ENCODE measurements around the gene EID2. TPM values are rescaled to one million over a fixed set of nuclear protein-coding genes. Genes with fewer than 3 reads are reported as not detected.

Gene EID2
- total and polyA plus RNA-seq, 2 of the 13 experiments (the other 11 are each of a cell fraction or from before 2014, with no cell fraction given): 3.7 to 14.1 TPM

GRCh38 chr19:39506944-39507714 lies 32.8 kb downstream of the EID2 start (continued):
- TF ChIP-seq PHF21A (CRISPR knock-in tag; IDR thresholded peaks at IDR 0.05): 0 out of 2 replicates have a peak, but pooled peaks have one; percentile 30
- TF ChIP-seq ZBTB2 (CRISPR knock-in tag; IDR thresholded peaks at IDR 0.05; ENCODE audit: low read depth): peak; percentile 93
- TF ChIP-seq NR3C1 (CRISPR knock-in tag; IDR thresholded peaks at IDR 0.05): peak; percentile 58; the same call in 1 of the 2 replicates
- TF ChIP-seq PAXIP1 (CRISPR knock-in tag; conservative IDR thresholded peaks at IDR 0.05): no peak
- peak; percentile 79; the same call in 1 of the 2 replicates for TF ChIP-seq SNAPC5 (CRISPR knock-in tag; IDR thresholded peaks at IDR 0.05; ENCODE audit: borderline replicate concordance)
- peak; percentile 91; the same call in 1 of the 2 replicates for TF ChIP-seq ZFYVE20 (CRISPR knock-in tag; IDR thresholded peaks at IDR 0.05; ENCODE audit: borderline replicate concordance, low read depth)
- TF ChIP-seq NR0B2 (CRISPR knock-in tag; IDR thresholded peaks at IDR 0.05): peak; percentile 96
- TF ChIP-seq DMAP1 (CRISPR knock-in tag; IDR thresholded peaks at IDR 0.05): 0 out of 2 replicates have a peak, but pooled peaks have one; percentile 24
- TF ChIP-seq XBP1 (CRISPR knock-in tag; IDR thresholded peaks at IDR 0.05): peak; percentile 82; the same call in 1 of the 2 replicates
- no peak for TF ChIP-seq ZNF432 (CRISPR knock-in tag; IDR thresholded peaks at IDR 0.05; ENCODE audit: borderline replicate concordance)
- TF ChIP-seq ZNF644 (CRISPR knock-in tag; IDR thresholded peaks at IDR 0.05; ENCODE audit: low read depth): no peak
- peak; percentile 63; the same call in 1 of the 2 replicates for TF ChIP-seq ZNF598 (CRISPR knock-in tag; IDR thresholded peaks at IDR 0.05; ENCODE audit: borderline replicate concordance)
- peak; percentile 64; the same call in 1 of the 2 replicates for TF ChIP-seq BRCA1 (CRISPR knock-in tag; IDR thresholded peaks at IDR 0.05)
- TF ChIP-seq CBX5 (CRISPR knock-in tag; IDR thresholded peaks at IDR 0.05; ENCODE audit: borderline replicate concordance): no peak
- TF ChIP-seq GPN1 (CRISPR knock-in tag; IDR thresholded peaks at IDR 0.05; ENCODE audit: borderline replicate concordance): no peak; the same call in 1 of the 2 replicates
- peak; percentile 78; the same call in 1 of the 2 replicates for TF ChIP-seq YEATS4 (CRISPR knock-in tag; IDR thresholded peaks at IDR 0.05; ENCODE audit: borderline replicate concordance)
- peak; percentile 67; the same call in 1 of the 2 replicates for TF ChIP-seq FOXP4 (CRISPR knock-in tag; IDR thresholded peaks at IDR 0.05)
- TF ChIP-seq ETS1 (CRISPR knock-in tag; IDR thresholded peaks at IDR 0.05): peak; percentile 99
- TF ChIP-seq MXD3 (CRISPR knock-in tag; IDR thresholded peaks at IDR 0.05): peak; percentile 98

Data from HepG2 (cell line).